ENCODE data around the gene RGS12.

DNA sequence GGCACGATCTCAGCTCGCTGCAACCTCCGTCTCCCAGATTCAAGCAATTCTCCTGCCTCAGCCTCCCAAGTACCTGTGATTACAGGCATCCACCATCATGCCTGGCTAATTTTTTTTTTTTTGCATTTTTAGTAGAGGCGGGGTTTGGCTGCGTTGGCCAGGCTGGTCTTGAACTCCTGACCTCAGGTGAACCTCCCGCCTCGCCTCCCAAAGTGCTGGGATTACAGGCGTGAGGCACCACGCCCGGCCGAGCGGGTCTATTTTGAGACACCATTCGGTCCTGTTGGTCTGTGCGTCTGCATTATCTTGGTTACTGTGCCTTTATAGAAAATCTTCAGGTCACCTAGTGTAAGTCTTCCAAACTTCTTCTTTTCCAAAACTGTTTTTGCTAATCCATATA lies 21.7 kb upstream of the RGS12 start:
- TF ChIP-seq POLR2AphosphoS5 (IDR thresholded peaks at IDR 0.05): no peak
- no peak for TF ChIP-seq POLR2A (IDR thresholded peaks at IDR 0.05)

Measured in sigmoid colon (tissue), 4 donors.